Heart right ventricle (tissue), 16 donors: Measurements from ENCODE around the gene CEP128. TPM values are rescaled to one million over a fixed set of nuclear protein-coding genes. Genes with fewer than 3 reads are reported as not detected.

Experiments
- ATAC-seq, 8 donors: fragments of 200-7000 bp; cut with Tn5 transposase; one replicate each; pipeline ENCODE4 v1.9.1; 2020; ENCODE audit warnings: mild to moderate bottlenecking in 8 of 8, moderate library complexity in 8 of 8, moderate number of reproducible peaks in 1 of 8
- DNase-seq, 2 donors: peaks; one replicate each; pipeline ENCODE4 v3.0.0-alpha.2; 2020
- H3K27ac ChIP-seq, 10 donors: fragments of 200-600 bp; sonication (generic) in 2 of 10; one replicate each; pipeline versions ENCODE4 v1.5.0 to v1.8.0; 2020 to 2022; ENCODE audit warnings: mild to moderate bottlenecking in 3 of 10
- H3K27me3 ChIP-seq, 7 donors: fragments of 200-600 bp; one replicate each; pipeline ENCODE4 v1.8.0; 2021 to 2022; ENCODE audit warnings: mild to moderate bottlenecking in 2 of 7
- H3K36me3 ChIP-seq, 9 donors: fragments of 200-600 bp; sonication (generic) in 1 of 9; one replicate each; pipeline versions ENCODE4 v1.5.0 to v1.8.0; 2020 to 2022; ENCODE audit warnings: mild to moderate bottlenecking in 2 of 9
- H3K4me1 ChIP-seq, 9 donors: fragments of 200-600 bp; sonication (generic) in 1 of 9; one replicate each; pipeline versions ENCODE4 v1.5.0 to v1.8.0; 2020 to 2022; ENCODE audit warnings: mild to moderate bottlenecking in 4 of 9
- H3K4me3 ChIP-seq, 10 donors: fragments of 200-600 bp; sonication (generic) in 2 of 10; one replicate each; pipeline versions ENCODE4 v1.5.0 to v1.8.0; 2020 to 2022; ENCODE audit warnings: mild to moderate bottlenecking in 7 of 10, moderate library complexity in 2 of 10
- H3K9me3 ChIP-seq, 11 donors: fragments of 200-600 bp in 10 of 11; sonication (generic) in 2 of 11; one replicate each; pipeline versions ENCODE4 v1.5.0 to v1.8.0; 2013 to 2022; ENCODE audit warnings: mild to moderate bottlenecking in 2 of 11, control low read depth in 1 of 11, moderate library complexity in 1 of 11
- WGBS, 2 donors: extraction: QIAGEN DNeasy Blood & Tissue Kit; methylation state at CpG; one replicate each; pipeline ENCODE4 v1.1.7; 2013; ENCODE audit warnings: inconsistent platforms in 1 of 2; 5-methylcytosine and 5-hydroxymethylcytosine counted together
- intact Hi-C, 10 donors: fragments of 100-400 bp; cut with DNase I; formaldehyde crosslinking; loops; one replicate each; pipeline versions ENCODE4 v1.11.1 to v1.14.2; 2022
- polyA plus RNA-seq, 2 donors: library from polyadenylated mRNA; stranded (reverse); fragments of 200-250 nt; gene quantifications; one replicate each; pipeline ENCODE4 v1.2.3, GENCODE V29; 2013
- total RNA-seq, 10 donors: library from RNA; stranded (reverse); fragmentation: NEBNext Ultra II Directional in 3 of 10; extraction: Animal tissue kit (Norgen Biotek cat#: 25700) in 3 of 10; gene quantifications; one replicate each; pipeline versions ENCODE4 v1.2.1 to v1.2.4, GENCODE V29; 2021 to 2023
- TF ChIP-seq, protein P1 (sequence below), 9 donors: fragments of 200-600 bp; sonication (generic) in 2 of 9; IDR thresholded peaks; one replicate each; pipeline versions ENCODE4 v1.5.0 to v1.8.0; 2021 to 2022; ENCODE audit warnings: antibody characterized with exemption in 9 of 9, mild to moderate bottlenecking in 5 of 9, moderate library complexity in 1 of 9
- donor health status: Arrhythmogenic right ventricular cardiomyopathy.
- donor health status: ischemic (EF 13 %, LVEDD 7.1; RV severe dilation, severe dysfunction).
- donor health status: healthy with polysubstance abuse.
- donor health status: DM: no; HTN: yes; CAD: no.
- donor health status: DM: no; HTN: no; CAD: no.
- donor health status: ischemic (EF 25% LVEDD 6.9; RV normal size, moderate dysfunction).
- donor health status: ischemic (EF 25% LVEDD 5.7; RV mildly dilated, moderate dysfunction).
- donor health status: healthy.
- donor health status: DM: yes; HTN: yes; CAD: no.
- donor health status: Ischemic cardiomyopathy.
- donor health status: ischemic (EF 35%, LVEDD 5.7; RV mildly dilated, moderate dysfunction).
- donor health status: nonischemic (EF 11% LVEDD 7.7; RV severe dilation, severe dysfunction).
- donor health status: DM: yes; HTN: yes; CAD: no.
- donor health status: PGD.
- donor health status: ischemic (EF 29% LVEDD 5.4; RV normal size, mild dysfunction).
- donor health status: nonischemic (EF 23%, LVEDD 6.1; RV moderate dilation, normal function).

The CEP128 gene
- total and polyA plus RNA-seq, 12 donors, result 0.93 to 4.9 (median 3.3) TPM

DNA sequence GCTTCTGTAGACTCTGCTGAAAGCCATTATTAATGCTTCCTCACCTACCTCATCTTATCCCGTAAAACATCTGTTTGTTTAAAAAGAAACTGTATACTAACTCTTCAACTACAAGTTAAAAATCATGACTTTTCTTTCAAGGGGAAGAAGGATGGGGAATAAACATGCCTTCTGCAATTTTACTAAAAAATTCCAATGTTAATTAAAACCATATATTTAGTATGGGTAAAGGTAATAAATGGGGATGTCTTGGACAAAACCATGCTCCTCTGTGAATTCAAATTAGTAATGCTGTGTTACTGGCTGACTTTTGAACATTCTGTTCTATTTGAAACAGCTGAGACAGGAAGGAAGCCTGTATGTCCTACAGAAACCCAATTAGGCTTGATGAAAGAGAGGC is 419.1 kb downstream of the CEP128 start:
- H3K27ac ChIP-seq, result no peak overlapping the region
- no peak overlapping the region for H3K4me3 ChIP-seq
- no peaks in the 10 kb centered on the region for H3K4me1 ChIP-seq
- no peaks in the 10 kb centered on the region for H3K9me3 ChIP-seq
- ATAC-seq (no peak), DNase-seq (no peak)
- WGBS, 2 donors, result 88 to 92% methylated on average over 1 of the region's 1 CpG
- no peaks in the 10 kb centered on the region for H3K36me3 ChIP-seq
- intact Hi-C loops, result no loop called here
- no peaks in the 10 kb centered on the region for H3K27me3 ChIP-seq
- TF ChIP-seq, protein P1, sequence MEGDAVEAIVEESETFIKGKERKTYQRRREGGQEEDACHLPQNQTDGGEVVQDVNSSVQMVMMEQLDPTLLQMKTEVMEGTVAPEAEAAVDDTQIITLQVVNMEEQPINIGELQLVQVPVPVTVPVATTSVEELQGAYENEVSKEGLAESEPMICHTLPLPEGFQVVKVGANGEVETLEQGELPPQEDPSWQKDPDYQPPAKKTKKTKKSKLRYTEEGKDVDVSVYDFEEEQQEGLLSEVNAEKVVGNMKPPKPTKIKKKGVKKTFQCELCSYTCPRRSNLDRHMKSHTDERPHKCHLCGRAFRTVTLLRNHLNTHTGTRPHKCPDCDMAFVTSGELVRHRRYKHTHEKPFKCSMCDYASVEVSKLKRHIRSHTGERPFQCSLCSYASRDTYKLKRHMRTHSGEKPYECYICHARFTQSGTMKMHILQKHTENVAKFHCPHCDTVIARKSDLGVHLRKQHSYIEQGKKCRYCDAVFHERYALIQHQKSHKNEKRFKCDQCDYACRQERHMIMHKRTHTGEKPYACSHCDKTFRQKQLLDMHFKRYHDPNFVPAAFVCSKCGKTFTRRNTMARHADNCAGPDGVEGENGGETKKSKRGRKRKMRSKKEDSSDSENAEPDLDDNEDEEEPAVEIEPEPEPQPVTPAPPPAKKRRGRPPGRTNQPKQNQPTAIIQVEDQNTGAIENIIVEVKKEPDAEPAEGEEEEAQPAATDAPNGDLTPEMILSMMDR (IDR thresholded peaks at IDR 0.05), result no peak

- H3K9me3 ChIP-seq, result no peaks in the 10 kb centered on the region
- WGBS, 2 donors, result 97 to 98% methylated on average over 3 of the region's 3 CpGs
- no peak overlapping the region for H3K4me3 ChIP-seq
- H3K27me3 ChIP-seq, result no peaks in the 10 kb centered on the region
- no peaks in the 10 kb centered on the region for H3K4me1 ChIP-seq
- intact Hi-C loops, result no loop called here
- ATAC-seq, result no peak
- TF ChIP-seq, protein P1 (IDR thresholded peaks at IDR 0.05), result no peak
- H3K27ac ChIP-seq, result no peak overlapping the region
- DNase-seq, result no peak
- no peaks in the 10 kb centered on the region for H3K36me3 ChIP-seq
Observed at GRCh38 chr14:80521456-80521855, 420.1 kb downstream of the CEP128 start.

GRCh38 chr14:80519002-80519401 is 422.5 kb downstream of the CEP128 start:
- no peaks in the 10 kb centered on the region for H3K36me3 ChIP-seq
- intact Hi-C loops, result no loop called here
- DNase-seq (no peak), ATAC-seq (no peak)
- no peaks in the 10 kb centered on the region for H3K27me3 ChIP-seq
- TF ChIP-seq, protein P1 (IDR thresholded peaks at IDR 0.05), result no peak
- H3K4me3 ChIP-seq, result no peak overlapping the region
- H3K4me1 ChIP-seq, result no peaks in the 10 kb centered on the region
- no peak overlapping the region for H3K27ac ChIP-seq
- H3K9me3 ChIP-seq, result peaks cover 0 to under 1% (median 0%) of the 10 kb centered on the region in 11 donors

GRCh38 chr14:80518173-80518572 is 423.4 kb downstream of the CEP128 start:
- no peak overlapping the region for H3K4me3 ChIP-seq
- H3K27ac ChIP-seq, result no peak overlapping the region
- ATAC-seq, result no peak
- intact Hi-C loops, result no loop called here
- no peaks in the 10 kb centered on the region for H3K27me3 ChIP-seq
- 96 to 98% methylated on average over 4 of the region's 4 CpGs for WGBS, 2 donors
- H3K9me3 ChIP-seq, result peaks cover 0 to 9% (median 0%) of the 10 kb centered on the region in 11 donors
- TF ChIP-seq, protein P1 (IDR thresholded peaks at IDR 0.05), result no peak
- no peak for DNase-seq
- no peaks in the 10 kb centered on the region for H3K4me1 ChIP-seq
- H3K36me3 ChIP-seq, result no peaks in the 10 kb centered on the region
